GM10847 (cell line): ENCODE results near the gene BCL2L12.

Experiments used
- POLR2A ChIP-seq: IDR thresholded peaks from 2 replicates; pipeline ENCODE4 v1.6.1; 2011; ENCODE audit not compliant: insufficient read length; ENCODE audit errors: extremely low read depth

Gene BCL2L12, protein sequence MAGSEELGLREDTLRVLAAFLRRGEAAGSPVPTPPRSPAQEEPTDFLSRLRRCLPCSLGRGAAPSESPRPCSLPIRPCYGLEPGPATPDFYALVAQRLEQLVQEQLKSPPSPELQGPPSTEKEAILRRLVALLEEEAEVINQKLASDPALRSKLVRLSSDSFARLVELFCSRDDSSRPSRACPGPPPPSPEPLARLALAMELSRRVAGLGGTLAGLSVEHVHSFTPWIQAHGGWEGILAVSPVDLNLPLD

DNA sequence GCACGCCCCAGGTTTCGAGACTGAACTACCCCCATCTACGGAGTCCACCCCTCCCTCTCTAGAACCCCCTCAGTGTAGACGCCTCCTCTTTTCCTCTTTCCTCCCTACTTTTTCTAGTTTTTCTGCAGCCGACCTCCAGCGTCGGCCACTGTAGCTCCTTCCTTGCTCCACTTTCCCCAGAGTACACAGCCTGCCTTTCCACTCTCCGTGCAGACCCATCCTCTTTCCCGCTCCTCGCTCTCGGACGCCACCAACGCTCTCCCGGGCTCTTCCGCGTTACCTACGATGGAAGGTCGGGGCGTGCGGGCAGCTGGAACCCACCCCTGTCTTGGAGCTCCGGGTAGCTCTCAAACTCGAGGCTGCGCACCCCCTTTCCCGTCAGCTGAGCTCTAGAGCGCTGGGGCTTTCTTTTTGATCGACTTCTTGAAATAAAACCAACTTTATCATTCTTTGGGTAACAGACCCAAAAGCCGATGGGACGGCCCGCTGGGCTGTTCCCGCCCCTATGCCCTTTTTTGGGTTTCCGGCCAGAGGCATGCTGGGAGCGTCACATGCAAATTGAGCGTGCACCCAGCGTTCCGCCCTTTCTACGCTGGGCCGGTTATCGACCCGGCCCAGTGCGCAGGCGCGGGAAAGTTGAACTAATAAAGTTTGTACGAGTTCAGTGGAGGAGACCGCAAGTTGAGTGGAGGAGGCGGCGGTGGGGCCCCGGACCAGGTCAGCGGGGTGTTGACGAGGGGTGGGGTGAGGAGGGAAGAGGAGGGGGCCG is at the start of gene BCL2L12, which contains the start of gene IRF3:
Gene BCL2L12, plus strand, starts transcription at position 583 of the 769 bp plus-strand sequence. CDS start 760 bp downstream, outside the sequence.
Gene IRF3, minus strand, starts transcription at position 507 of the 769 bp plus-strand sequence. CDS start 1,019 bp downstream, outside the sequence.
- no peak for TF ChIP-seq POLR2A

DNA sequence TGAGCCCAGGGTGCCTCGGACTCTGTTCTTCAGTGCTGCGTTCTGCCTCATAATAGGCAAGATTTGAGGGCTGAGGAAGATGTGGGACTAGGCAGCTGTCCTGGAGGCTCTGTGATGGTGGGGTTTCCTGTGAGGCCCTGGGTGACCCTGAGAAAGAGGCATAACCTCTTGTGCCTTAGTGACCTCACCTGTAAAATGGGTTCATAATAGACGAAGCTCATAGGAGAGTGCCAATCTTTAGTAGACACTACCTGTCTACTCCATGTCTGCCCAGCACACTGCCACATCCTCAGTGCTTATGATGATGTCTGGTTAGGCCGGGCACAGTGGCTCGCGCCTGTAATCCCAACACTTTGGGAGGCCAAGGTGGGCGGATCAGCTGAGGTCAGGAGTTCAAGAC is 49.2 kb upstream of the BCL2L12 start:
- no peak for TF ChIP-seq POLR2A

DNA sequence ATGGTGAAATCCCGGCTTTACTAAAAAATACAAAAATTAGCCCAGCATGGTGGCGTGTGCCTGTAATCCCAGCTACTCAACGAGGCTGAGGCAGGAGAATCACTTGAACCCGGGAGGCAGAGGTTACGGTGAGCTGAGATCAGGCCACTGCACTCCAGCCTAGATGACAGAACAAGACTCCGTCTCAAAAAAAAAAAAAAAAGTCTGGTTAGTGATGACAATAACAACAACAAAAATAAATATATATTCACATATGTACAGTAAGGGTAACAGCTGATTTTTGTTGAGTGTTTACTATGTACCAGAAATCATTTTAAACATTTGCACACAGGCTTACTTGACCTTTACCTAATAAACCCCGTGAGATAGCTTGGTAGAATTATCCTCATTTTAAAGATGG is 48.8 kb upstream of the BCL2L12 start:
- TF ChIP-seq POLR2A = no peak

DNA sequence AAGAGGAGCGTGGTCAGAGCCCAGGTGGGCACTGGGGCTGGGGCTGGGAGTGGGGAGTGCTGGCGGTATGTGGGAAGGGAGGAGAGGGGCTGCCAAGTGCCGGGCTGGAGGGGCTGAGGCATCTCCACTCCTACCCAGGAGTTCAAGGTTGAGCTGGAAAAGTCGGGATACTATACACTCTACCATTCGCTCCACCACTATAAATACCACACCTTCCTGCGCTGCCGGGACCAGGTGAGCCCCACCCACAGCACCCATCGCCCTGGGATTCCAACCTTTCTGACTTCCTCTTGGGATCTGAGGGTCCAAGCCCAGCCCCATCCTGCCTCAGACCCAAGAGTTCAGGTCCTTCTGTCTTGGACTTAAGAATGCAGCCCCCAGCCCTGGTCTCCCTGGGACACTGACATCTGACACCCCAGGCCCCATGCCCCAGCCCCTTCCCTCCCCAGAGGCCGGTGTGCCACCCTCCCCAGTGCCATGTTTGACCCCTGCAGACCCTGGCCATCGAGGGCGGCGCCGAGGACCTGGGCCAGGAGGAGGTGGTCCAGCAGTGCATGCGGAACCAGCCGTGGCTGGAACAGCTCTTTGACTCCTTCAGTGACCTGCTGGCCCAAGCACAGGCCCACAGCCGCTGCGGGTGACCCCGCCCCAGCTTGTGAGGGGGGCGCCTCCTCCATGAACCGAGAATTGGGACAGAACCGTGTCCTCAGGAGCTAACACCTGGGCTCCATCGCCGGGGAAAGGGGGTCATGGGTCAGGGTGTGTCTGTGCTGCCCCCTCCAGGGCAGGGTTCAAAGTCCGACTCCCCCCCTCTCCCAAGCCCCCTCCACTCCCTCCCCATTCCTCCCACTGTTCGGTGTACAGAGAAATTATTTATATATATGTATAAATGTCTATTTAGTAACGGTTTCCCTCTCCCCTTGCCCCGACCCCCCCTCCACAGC is 40.5 kb upstream of the BCL2L12 start:
- no peak for TF ChIP-seq POLR2A

DNA sequence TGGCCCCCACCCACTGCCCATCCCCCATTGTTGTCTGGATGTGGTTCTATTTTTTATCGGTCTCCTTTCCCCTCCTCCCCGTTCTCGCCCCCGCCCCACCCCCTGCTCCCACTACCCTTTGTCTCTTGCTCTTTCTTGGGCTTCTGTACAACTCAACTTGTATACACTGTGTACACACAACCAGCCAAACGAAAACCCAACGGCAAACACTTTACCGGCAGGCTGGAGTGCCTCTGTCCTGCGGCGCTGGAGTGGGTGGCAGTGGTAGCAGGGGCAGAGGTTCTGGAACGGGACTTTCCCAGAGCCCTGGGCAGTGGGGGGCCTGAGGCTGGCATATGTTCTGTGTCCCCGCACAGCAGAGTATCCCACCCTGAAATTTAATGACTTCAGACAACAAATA is 39.5 kb upstream of the BCL2L12 start:
- TF ChIP-seq POLR2A = no peak

DNA sequence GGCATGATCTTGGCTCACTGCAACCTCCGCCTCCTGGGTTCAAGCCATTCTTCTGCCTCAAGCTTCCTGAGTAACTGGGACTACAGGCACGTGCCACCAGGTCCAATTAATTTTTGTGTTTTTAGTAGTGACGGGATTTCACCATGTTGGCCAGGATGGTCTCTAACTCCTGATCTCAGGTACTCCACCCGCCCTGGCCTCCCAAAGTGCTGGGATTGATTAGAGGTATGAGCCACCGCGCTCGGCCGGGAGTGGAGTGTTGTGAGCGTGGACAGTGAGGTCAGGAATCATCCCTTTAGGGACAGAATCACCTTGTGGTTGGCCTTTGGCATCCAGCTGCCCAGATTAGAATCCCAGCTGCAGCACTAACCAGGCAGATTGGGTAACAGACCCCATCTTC is 36.1 kb upstream of the BCL2L12 start:
- TF ChIP-seq POLR2A = no peak

DNA sequence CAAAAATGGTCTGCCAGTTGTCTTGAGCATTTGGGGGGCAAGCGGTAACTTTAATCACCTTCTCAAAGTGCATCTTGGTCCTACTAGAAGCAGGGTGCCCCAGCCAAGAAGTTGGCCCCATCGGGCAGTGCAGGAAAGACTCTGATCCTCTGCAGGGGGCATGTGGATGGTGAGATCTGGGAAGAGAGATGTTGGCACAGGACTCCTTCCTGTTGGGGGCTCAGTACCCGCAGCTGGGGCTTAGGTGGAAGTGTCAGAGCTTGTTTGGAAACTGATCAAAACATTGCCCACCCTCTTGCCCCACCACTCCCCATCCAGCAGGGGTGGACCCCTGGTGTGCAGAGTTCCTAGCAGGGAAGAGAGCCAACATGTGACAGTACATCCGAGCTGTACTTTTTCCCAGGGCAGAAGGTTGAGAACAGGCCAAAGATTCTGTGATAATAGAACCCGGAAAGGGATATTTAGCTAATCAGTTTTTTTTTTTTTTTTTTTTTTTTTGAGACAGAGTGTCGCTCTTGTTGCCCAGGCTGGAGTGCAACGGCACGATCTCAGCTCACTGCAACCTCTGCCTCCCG is 34.6 kb upstream of the BCL2L12 start:
- TF ChIP-seq POLR2A = no peak

DNA sequence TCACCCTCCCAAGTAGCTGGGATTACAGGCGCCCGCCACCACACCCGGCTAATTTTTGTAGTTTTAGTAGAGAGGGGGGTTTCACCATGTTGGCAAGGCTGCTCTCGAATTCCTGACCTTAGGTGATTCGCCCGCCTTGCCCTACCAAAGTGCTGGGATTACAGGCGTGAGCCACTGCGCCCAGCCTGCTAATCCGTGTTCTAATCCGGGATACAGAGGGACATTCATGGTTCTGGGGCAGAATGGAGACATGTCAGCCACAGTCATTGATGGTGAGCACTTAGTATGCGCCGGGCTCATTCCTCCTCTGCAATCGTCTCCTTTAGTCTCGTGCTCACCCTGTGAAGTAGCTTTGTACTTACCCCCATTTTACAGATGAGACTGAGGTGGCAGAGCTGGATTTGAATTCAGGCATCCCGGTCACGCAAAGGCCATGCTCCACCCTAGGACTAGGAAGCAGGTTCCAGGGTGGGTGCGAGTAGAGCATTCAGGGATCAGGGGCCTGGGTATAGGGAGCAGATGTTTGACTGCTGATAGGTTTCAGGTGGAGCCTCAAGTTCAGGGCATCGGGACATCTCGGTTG is 34.0 kb upstream of the BCL2L12 start:
- TF ChIP-seq POLR2A = no peak

DNA sequence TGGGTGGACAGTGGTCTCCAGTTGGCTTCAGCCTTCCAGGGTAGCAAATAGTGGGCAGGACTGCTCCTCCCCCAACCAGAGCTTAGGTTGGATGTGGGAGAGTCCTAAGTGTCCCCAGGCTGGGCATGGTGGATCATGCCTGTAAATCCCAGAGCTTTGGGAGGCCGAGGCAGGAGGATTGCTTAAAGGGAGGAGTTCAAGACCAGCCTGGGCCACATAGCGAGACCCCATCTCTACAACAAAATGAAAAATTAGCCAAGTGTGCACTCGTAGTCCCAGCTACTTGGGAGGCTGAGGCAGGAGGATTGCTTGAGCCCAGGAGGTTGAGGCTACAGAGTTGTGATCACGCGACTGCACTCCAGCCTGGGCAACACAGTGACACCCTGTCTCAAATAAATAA is 33.2 kb upstream of the BCL2L12 start:
- no peak for TF ChIP-seq POLR2A

DNA sequence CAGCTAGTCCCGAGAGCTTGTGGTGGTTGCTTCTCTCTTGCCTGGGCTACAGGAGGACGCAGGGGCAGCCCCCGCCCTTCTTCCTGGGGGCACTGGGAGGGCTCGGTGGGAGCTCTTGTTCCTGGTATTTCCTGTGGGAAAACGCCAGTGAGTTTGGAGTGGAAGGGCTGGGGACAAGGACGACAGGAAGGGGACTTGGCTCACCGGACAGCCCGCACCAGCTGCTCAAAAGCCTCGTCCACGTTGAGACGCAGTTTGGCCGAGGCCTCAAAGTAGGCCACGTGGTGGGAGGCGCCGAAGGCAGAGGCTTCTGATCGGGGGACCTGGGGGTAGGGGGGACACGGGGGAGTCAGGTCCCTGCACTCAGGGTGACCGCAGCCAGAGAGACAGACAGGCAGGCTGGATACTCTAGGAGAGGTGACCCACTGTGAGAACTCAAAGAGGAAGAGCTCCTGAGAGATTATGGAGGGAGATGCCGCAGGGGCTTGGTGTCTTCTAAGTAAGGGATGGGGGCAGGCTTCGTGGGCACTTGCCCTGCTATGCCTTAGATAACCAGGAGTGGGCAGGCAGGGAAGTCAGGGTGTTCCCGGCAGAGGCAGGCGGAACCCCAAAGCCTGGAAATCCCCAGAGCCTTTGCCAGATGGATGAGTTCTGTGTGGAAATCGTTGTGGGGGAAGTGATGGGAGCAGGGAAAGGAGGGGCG is 30.1 kb upstream of the BCL2L12 start:
- no peak for TF ChIP-seq POLR2A

DNA sequence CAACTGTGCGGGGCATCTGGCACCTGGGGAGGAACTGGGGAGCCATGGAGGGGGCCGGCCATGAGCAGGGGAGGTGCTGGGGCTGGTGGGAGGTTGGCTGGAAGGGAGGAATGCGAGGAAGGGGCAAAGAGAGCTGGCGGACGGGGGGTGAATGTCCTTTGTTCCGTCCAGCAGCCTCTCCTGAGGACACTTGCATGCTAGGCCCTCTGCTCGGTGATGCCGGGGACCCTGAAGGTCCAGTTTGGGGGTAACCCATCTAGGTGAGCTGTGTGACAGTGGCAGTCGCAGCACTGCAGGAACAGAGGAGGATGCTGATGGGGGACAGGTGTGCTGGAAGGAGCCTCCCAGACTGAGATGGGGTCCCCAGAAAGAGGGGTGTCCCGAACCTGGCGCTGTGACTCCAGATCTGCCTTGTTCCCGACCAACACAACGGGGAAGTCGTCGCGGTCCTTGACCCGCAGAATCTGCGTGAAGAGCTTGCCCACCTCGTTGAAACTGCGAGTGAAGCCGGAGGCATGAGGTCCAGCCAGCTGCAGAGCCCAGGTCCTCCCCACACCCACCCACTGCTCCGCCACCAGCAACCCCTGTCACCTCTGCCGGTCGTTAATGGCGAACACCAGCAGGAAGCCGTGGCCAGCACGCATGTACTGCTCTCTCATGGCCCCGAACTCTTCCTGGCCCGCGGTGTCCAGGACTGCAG is 29.4 kb upstream of the BCL2L12 start:
- TF ChIP-seq POLR2A = no peak

DNA sequence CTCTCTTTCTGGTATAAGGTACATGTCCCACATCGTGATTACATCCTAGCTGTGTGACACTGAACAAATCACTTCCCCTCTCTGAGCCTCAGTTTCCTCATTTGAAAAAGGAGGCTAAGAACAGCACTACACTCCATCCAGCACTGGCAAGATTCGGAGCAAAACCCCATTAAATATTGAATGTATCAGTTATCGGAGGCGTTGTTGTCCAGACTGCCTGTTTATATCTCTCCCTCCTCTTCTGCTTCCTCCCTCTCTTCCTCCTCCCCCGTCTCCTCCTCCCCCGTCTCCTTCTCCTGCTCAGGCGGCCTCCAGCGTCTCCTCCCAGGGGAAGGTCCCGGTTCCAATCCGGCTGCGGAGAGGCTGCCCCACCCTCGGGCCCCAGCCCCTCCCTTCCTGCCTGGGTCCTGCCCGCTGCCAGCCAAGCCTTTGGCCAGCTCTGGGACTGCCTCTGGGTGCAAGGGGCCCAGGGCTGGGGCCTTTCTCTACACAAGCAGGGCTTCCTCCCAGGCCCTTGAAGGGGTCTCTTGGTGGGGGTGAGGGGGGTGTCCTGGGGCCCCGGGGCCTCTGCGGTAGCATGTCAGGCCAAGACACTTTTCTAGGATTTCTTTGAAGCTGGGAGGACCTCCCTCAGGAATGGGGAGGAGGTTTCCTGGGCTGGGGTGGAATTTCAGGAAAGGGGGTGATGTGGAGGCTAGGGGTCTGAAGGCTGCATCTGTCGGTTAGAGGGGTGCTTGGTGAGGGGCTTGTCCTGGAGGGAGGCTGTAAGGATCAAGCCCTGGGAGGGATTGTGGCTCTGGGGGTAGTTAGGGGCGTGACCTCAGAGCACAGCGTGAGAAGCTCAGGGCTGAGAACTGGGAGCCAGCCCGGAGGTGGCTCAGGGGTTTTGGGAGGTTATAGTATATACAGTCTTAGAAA is 27.7 kb upstream of the BCL2L12 start:
- TF ChIP-seq POLR2A = no peak
